C4-2B (cell line): Measurements from ENCODE around the gene BACE1-AS.

ENCODE experiments used
- H3K27ac ChIP-seq: fragments of 450-650 bp; 2 replicates; pipeline ENCODE4 v1.5.1; 2017
- CTCF ChIP-seq: fragments of 450-650 bp; conservative IDR thresholded peaks from 2 replicates; pipeline ENCODE4 v1.5.1; 2017; ENCODE audit warnings: mild to moderate bottlenecking
- ZFX ChIP-seq: fragments of 450-650 bp; IDR thresholded peaks from 2 replicates; pipeline ENCODE4 v1.6.1; 2017

The BACE1-AS gene

GRCh38 chr11:117290809-117291396 lies at the start of gene BACE1-AS:
Gene BACE1-AS, plus strand, starts transcription at chr11:117291346.
- no peak for TF ChIP-seq CTCF
- no peak for TF ChIP-seq ZFX

GRCh38 chr11:117248341-117248740 lies 42.8 kb upstream of the BACE1-AS start:
- no peak overlapping the region for H3K27ac ChIP-seq
- TF ChIP-seq CTCF (no peak), ZFX (no peak)

More at GRCh38 chr11:117290809-117291396, at the start of gene BACE1-AS:
- H3K27ac ChIP-seq = no peak within 1 kb of the TSS

GRCh38 chr11:117249571-117249970 lies 41.6 kb upstream of the BACE1-AS start:
- no peak overlapping the region for H3K27ac ChIP-seq
- TF ChIP-seq ZFX (no peak), CTCF (no peak)

- TF ChIP-seq ZFX (no peak), CTCF (no peak)
- H3K27ac ChIP-seq = no peak overlapping the region
Measured at GRCh38 chr11:117251506-117251905, 39.6 kb upstream of the BACE1-AS start.

GRCh38 chr11:117255966-117256365 lies 35.2 kb upstream of the BACE1-AS start:
- TF ChIP-seq CTCF (no peak), ZFX (no peak)
- H3K27ac ChIP-seq = no peak overlapping the region

GRCh38 chr11:117256573-117256972 lies 34.6 kb upstream of the BACE1-AS start:
- no peak overlapping the region for H3K27ac ChIP-seq

GRCh38 chr11:117258576-117258975 lies 32.6 kb upstream of the BACE1-AS start:
- no peak overlapping the region for H3K27ac ChIP-seq
- no peak for TF ChIP-seq CTCF
- TF ChIP-seq ZFX = no peak

More at GRCh38 chr11:117256573-117256972, 34.6 kb upstream of the BACE1-AS start:
- no peak for TF ChIP-seq ZFX
- no peak for TF ChIP-seq CTCF
